RWPE1 (cell line): ENCODE measurements around the gene TTLL10.
A peak's percentile ranks its signal among the peaks of the same experiment; 100 is the strongest.

ENCODE experiments used
- CTCF ChIA-PET: fragments of 350-600 bp; sonication (Branson Sonifier 250); formaldehyde crosslinking; extraction: SDS; loops from one replicate; lab custom pipeline; 2021; lab: Yijun Ruan, JAX
- POLR2A ChIA-PET: fragments of 400-600 bp; formaldehyde crosslinking; extraction: SDS; loops from one replicate; lab custom pipeline; 2020; ENCODE audit warnings: antibody characterized with exemption; ENCODE audit not compliant: low non-redundant PET; lab: Yijun Ruan, JAX
- DNase-seq: peaks from one replicate; pipeline ENCODE4 v3.0.0; 2012; ENCODE audit warnings: low spot score
- H3K27ac ChIP-seq: fragments of 450-650 bp; 2 replicates; pipeline ENCODE4 v1.5.1; 2017
- TF ChIP-seq, protein P1 (sequence below): fragments of 450-650 bp; conservative IDR thresholded peaks from 2 replicates; pipeline ENCODE4 v1.5.1; 2017; ENCODE audit warnings: low read depth, mild to moderate bottlenecking

The TTLL10 gene

GRCh38 chr1:1164701-1165451 lies 8.8 kb upstream of the TTLL10 start:
- no peak overlapping the region for H3K27ac ChIP-seq
- CTCF ChIA-PET = interaction anchor here (0.6 to 1.6 kb wide), 4 partner anchors 22 to 501 kb away, joined by 3 to 9 read pairs (median 4); no protein-coding TSS in a partner anchor
- TF ChIP-seq, protein P1, sequence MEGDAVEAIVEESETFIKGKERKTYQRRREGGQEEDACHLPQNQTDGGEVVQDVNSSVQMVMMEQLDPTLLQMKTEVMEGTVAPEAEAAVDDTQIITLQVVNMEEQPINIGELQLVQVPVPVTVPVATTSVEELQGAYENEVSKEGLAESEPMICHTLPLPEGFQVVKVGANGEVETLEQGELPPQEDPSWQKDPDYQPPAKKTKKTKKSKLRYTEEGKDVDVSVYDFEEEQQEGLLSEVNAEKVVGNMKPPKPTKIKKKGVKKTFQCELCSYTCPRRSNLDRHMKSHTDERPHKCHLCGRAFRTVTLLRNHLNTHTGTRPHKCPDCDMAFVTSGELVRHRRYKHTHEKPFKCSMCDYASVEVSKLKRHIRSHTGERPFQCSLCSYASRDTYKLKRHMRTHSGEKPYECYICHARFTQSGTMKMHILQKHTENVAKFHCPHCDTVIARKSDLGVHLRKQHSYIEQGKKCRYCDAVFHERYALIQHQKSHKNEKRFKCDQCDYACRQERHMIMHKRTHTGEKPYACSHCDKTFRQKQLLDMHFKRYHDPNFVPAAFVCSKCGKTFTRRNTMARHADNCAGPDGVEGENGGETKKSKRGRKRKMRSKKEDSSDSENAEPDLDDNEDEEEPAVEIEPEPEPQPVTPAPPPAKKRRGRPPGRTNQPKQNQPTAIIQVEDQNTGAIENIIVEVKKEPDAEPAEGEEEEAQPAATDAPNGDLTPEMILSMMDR = no peak
- POLR2A ChIA-PET = no interaction called here
- DNase-seq = peak; percentile 85

GRCh38 chr1:1165485-1165884 lies 8.2 kb upstream of the TTLL10 start:
- no peak for DNase-seq
- ChIA-PET POLR2A (no interaction called here), CTCF (interaction anchor here (0.6 to 1.6 kb wide), 6 partner anchors 23 to 500 kb away, joined by 3 to 9 read pairs (median 4); no protein-coding TSS in a partner anchor)
- TF ChIP-seq, protein P1 = no peak
- H3K27ac ChIP-seq = no peak overlapping the region

DNA sequence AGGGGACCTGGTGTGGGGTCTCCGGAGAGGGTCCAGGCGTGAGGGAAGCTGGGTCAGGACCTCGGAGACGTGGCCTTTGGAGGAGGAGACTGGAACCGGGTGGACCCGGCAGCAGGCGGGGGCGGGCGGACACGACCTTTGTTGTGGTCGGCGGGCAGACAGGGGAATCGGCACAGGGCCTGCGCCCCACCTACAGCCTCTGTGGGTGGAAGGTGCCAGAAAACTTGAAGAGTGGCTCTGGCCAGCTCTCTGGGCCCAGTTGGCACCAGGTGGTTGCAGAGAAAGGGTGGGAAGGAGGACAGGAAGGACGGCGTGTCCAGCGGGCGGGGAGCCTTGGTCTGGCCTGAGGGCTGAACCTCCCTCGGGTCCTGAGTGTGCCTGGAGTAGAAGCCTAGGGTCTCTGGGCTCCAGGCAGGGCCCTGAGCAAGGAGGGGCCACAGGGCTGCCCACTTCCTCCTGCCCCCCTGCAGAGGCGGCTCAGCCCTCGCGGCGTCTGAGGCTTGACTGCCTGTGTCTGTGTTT lies 7.7 kb upstream of the TTLL10 start:
- no peak for DNase-seq
- H3K27ac ChIP-seq = no peak overlapping the region
- TF ChIP-seq, protein P1 = no peak
- CTCF ChIA-PET = interaction anchor here (0.6 to 0.8 kb wide), 4 partner anchors 49 to 500 kb away, joined by 3 to 5 read pairs (median 4); no protein-coding TSS in a partner anchor
- POLR2A ChIA-PET = no interaction called here

GRCh38 chr1:1166642-1167397 lies 6.9 kb upstream of the TTLL10 start:
- DNase-seq = no peak
- ChIA-PET POLR2A (no interaction called here), CTCF (no interaction called here)
- TF ChIP-seq, protein P1 = no peak
- H3K27ac ChIP-seq = no peak overlapping the region

- no peak overlapping the region for H3K27ac ChIP-seq
- POLR2A ChIA-PET = no interaction called here
- CTCF ChIA-PET = no interaction called here
- TF ChIP-seq, protein P1 = no peak
- DNase-seq = no peak
These were observed 6.3 kb upstream of the TTLL10 start for GRCh38 chr1:1167398-1167821.

DNA sequence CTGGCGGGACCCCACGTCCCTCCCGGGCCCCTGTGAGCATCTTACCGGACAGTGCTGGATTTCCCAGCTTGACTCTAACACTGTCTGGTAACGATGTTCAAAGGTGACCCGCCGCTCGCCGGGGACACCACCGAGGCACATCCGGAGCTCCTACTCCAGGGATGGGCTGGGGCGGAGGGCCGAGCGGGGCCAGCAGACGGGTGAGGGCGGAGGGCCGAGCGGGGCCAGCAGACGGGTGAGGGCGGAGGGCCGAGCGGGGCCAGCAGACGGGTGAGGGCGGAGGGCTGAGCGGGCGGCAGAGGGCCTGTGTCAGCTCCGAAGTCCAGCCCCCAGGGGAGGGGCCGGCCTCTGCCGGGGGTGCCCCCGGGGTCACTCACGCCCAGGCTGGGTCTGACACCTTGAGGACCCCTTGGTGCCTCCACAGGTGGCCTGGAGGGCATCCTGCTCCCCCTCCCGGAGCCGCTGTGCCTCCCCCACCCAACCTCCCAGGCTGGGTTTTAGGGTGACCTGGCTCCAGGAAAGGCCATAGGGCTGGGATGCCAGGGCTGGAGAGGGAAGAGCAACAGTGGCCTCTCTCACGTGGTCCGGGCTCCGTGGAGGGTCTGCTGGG lies 5.7 kb upstream of the TTLL10 start:
- TF ChIP-seq, protein P1 = no peak
- H3K27ac ChIP-seq = no peak overlapping the region
- ChIA-PET CTCF (no interaction called here), POLR2A (no interaction called here)
- DNase-seq = no peak
